Measurements from ENCODE around the gene POLR2L.

POLR2L gene

DNA sequence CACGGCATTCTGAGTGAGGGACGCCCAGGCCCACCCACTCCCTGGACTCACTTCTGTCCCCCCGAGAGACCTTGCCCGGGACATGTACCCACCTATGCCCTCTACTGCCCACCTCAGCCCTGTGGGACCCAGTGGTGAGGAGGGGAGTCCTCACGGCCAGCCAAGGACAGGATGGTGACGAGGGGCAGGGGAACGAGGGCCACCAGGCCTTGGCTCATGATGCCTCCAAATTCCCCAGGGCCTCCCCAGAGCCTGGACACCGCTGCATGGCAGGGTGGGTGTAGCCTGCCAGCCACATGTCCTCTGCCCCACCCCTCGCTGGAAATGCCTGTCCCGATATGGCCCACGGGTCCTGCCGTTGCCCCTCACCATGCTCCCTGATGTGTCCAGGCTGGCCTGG, 26.5 kb upstream of the POLR2L start:
- no peaks in the 10 kb centered on the region for H3K27me3 ChIP-seq (ENCODE audit: control insufficient read depth, insufficient read depth, low read length)
- H3K4me3 ChIP-seq (ENCODE audit: low read depth, low read length): no peak overlapping the region
- H3K27ac ChIP-seq (ENCODE audit: low read depth, low read length): no peak overlapping the region
- peaks cover 32% of the 10 kb centered on the region for H3K36me3 ChIP-seq (ENCODE audit: control insufficient read depth, insufficient read depth, low read length)
- H3K9ac ChIP-seq (ENCODE audit: low read length): no peak overlapping the region
- H3K4me1 ChIP-seq (ENCODE audit: control insufficient read depth, insufficient read depth, low read length): peaks cover 9% of the 10 kb centered on the region
- H3K9me3 ChIP-seq (ENCODE audit: control insufficient read depth, insufficient read depth, low read depth, low read length): no peaks in the 10 kb centered on the region

- Histone ChIP-seq H3K9ac (ENCODE audit: low read length) (no peak overlapping the region), H3K36me3 (ENCODE audit: control insufficient read depth, insufficient read depth, low read length) (peaks cover 29% of the 10 kb centered on the region), H3K27me3 (ENCODE audit: control insufficient read depth, insufficient read depth, low read length) (no peaks in the 10 kb centered on the region), H3K9me3 (ENCODE audit: control insufficient read depth, insufficient read depth, low read depth, low read length) (no peaks in the 10 kb centered on the region), H3K4me3 (ENCODE audit: low read depth, low read length) (no peak overlapping the region), H3K4me1 (ENCODE audit: control insufficient read depth, insufficient read depth, low read length) (peaks cover 13% of the 10 kb centered on the region), H3K27ac (ENCODE audit: low read depth, low read length) (no peak overlapping the region)
Observed at GRCh38 chr11:868394-868793, 26.1 kb upstream of the POLR2L start.

- no peaks in the 10 kb centered on the region for H3K27me3 ChIP-seq (ENCODE audit: control insufficient read depth, insufficient read depth, low read length)
- peaks cover 29% of the 10 kb centered on the region for H3K36me3 ChIP-seq (ENCODE audit: control insufficient read depth, insufficient read depth, low read length)
- no peak overlapping the region for H3K27ac ChIP-seq (ENCODE audit: low read depth, low read length)
- H3K9ac ChIP-seq (ENCODE audit: low read length): no peak overlapping the region
- H3K4me1 ChIP-seq (ENCODE audit: control insufficient read depth, insufficient read depth, low read length): peaks cover 18% of the 10 kb centered on the region
- no peaks in the 10 kb centered on the region for H3K9me3 ChIP-seq (ENCODE audit: control insufficient read depth, insufficient read depth, low read depth, low read length)
- H3K4me3 ChIP-seq (ENCODE audit: low read depth, low read length): no peak overlapping the region
Observed at GRCh38 chr11:867856-868358, 25.6 kb upstream of the POLR2L start.

DNA sequence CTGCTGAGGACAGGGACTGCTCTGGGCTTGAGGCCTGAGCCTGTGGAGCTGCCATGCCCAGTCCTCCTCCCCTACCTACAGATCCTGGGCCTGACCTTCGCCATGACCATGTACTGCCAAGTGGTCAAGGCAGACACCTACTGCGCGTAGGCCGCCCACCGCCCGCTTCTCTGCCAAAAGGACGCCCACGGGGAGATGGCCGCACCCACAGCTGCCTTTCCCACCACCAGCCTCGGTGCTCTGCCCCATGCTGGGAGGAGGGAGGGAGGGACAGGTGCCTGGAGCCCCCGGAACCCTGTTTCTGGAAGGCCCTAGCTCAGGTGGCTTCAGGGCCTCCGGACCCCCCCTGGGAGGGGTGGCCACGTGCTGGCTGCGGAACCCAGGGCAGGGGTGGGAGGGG, 24.2 kb upstream of the POLR2L start:
- no peak overlapping the region for H3K9ac ChIP-seq (ENCODE audit: low read length)
- H3K4me1 ChIP-seq (ENCODE audit: control insufficient read depth, insufficient read depth, low read length): peaks cover 31% of the 10 kb centered on the region
- no peak overlapping the region for H3K4me3 ChIP-seq (ENCODE audit: low read depth, low read length)
- peaks cover 25% of the 10 kb centered on the region for H3K36me3 ChIP-seq (ENCODE audit: control insufficient read depth, insufficient read depth, low read length)
- H3K9me3 ChIP-seq (ENCODE audit: control insufficient read depth, insufficient read depth, low read depth, low read length): no peaks in the 10 kb centered on the region
- no peak overlapping the region for H3K27ac ChIP-seq (ENCODE audit: low read depth, low read length)
- no peaks in the 10 kb centered on the region for H3K27me3 ChIP-seq (ENCODE audit: control insufficient read depth, insufficient read depth, low read length)

GRCh38 chr11:865462-866430, 23.4 kb upstream of the POLR2L start:
- peaks cover 21% of the 10 kb centered on the region for H3K36me3 ChIP-seq (ENCODE audit: control insufficient read depth, insufficient read depth, low read length)
- no peaks in the 10 kb centered on the region for H3K27me3 ChIP-seq (ENCODE audit: control insufficient read depth, insufficient read depth, low read length)
- no peak overlapping the region for H3K27ac ChIP-seq (ENCODE audit: low read depth, low read length)
- no peak overlapping the region for H3K9ac ChIP-seq (ENCODE audit: low read length)
- H3K4me3 ChIP-seq (ENCODE audit: low read depth, low read length): no peak overlapping the region
- no peaks in the 10 kb centered on the region for H3K9me3 ChIP-seq (ENCODE audit: control insufficient read depth, insufficient read depth, low read depth, low read length)
- H3K4me1 ChIP-seq (ENCODE audit: control insufficient read depth, insufficient read depth, low read length): peaks cover 31% of the 10 kb centered on the region

DNA sequence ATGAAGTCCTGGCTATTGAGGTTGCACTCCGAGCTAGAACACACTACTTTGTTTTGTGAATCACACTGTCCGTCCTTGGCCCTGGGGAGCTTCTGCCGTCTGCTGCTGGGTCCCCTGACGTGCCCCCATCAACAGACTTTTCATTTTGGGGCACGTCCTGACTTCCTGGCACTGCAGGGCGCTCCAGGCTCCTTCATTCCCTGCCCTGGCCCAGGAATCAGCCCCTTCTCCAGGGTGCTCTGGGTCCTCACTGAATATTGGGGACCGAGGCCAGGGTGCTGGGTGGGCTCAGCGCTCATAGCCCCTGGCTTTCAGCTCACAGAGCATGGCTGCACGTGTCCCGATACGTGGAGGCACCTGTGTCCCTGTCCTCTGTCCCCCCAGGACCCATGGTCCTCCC, 22.6 kb upstream of the POLR2L start:
- H3K27ac ChIP-seq (ENCODE audit: low read depth, low read length): no peak overlapping the region
- peaks cover 21% of the 10 kb centered on the region for H3K36me3 ChIP-seq (ENCODE audit: control insufficient read depth, insufficient read depth, low read length)
- no peak overlapping the region for H3K9ac ChIP-seq (ENCODE audit: low read length)

GRCh38 chr11:863910-864827, 21.8 kb upstream of the POLR2L start:
- Histone ChIP-seq H3K4me1 (ENCODE audit: control insufficient read depth, insufficient read depth, low read length) (peaks cover 33% of the 10 kb centered on the region), H3K4me3 (ENCODE audit: low read depth, low read length) (no peak overlapping the region; the same call in 1 of the 2 replicates), H3K27me3 (ENCODE audit: control insufficient read depth, insufficient read depth, low read length) (no peaks in the 10 kb centered on the region), H3K9me3 (ENCODE audit: control insufficient read depth, insufficient read depth, low read depth, low read length) (no peaks in the 10 kb centered on the region), H3K27ac (ENCODE audit: low read depth, low read length) (peak overlapping the region; percentile 60; the same call in 1 of the 2 replicates), H3K9ac (ENCODE audit: low read length) (peak overlapping the region; percentile 77), H3K36me3 (ENCODE audit: control insufficient read depth, insufficient read depth, low read length) (peaks cover 16% of the 10 kb centered on the region)

More for the DNA sequence above, 22.6 kb upstream of the POLR2L start:
- Histone ChIP-seq H3K27me3 (ENCODE audit: control insufficient read depth, insufficient read depth, low read length) (no peaks in the 10 kb centered on the region), H3K4me3 (ENCODE audit: low read depth, low read length) (no peak overlapping the region), H3K9me3 (ENCODE audit: control insufficient read depth, insufficient read depth, low read depth, low read length) (no peaks in the 10 kb centered on the region), H3K4me1 (ENCODE audit: control insufficient read depth, insufficient read depth, low read length) (peaks cover 35% of the 10 kb centered on the region)

- no peaks in the 10 kb centered on the region for H3K27me3 ChIP-seq (ENCODE audit: control insufficient read depth, insufficient read depth, low read length)
- H3K4me3 ChIP-seq (ENCODE audit: low read depth, low read length): peak overlapping the region; percentile 49
- peak overlapping the region; percentile 77 for H3K9ac ChIP-seq (ENCODE audit: low read length)
- H3K9me3 ChIP-seq (ENCODE audit: control insufficient read depth, insufficient read depth, low read depth, low read length): no peaks in the 10 kb centered on the region
- H3K4me1 ChIP-seq (ENCODE audit: control insufficient read depth, insufficient read depth, low read length): peaks cover 33% of the 10 kb centered on the region
- peaks cover 8% of the 10 kb centered on the region for H3K36me3 ChIP-seq (ENCODE audit: control insufficient read depth, insufficient read depth, low read length)
- peak overlapping the region; percentile 60 for H3K27ac ChIP-seq (ENCODE audit: low read depth, low read length)
Observed at GRCh38 chr11:863023-863909, 20.9 kb upstream of the POLR2L start.

DNA sequence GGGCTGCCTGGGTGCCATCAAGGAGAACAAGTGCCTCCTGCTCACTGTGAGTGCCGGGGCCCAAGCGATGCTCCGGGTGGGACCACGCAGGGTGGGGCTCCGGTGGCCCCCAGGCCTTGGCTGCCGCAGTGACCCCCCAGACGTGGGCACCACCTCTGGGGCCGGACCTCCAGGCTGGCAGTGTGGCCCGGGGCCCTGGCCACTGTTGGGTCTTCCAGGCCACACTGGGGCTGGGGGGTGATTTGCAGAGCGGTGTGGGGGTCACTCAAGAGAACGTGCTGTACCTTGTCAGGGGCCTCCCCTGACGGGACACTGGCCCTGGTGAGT, 20.3 kb upstream of the POLR2L start:
- Histone ChIP-seq H3K9me3 (ENCODE audit: control insufficient read depth, insufficient read depth, low read depth, low read length) (no peaks in the 10 kb centered on the region), H3K4me1 (ENCODE audit: control insufficient read depth, insufficient read depth, low read length) (peaks cover 33% of the 10 kb centered on the region), H3K9ac (ENCODE audit: low read length) (peak overlapping the region; percentile 18), H3K27ac (ENCODE audit: low read depth, low read length) (peak overlapping the region; percentile 60; the same call in 1 of the 2 replicates), H3K27me3 (ENCODE audit: control insufficient read depth, insufficient read depth, low read length) (no peaks in the 10 kb centered on the region), H3K4me3 (ENCODE audit: low read depth, low read length) (peak overlapping the region; percentile 49), H3K36me3 (ENCODE audit: control insufficient read depth, insufficient read depth, low read length) (peaks cover 7% of the 10 kb centered on the region)

GRCh38 chr11:862081-862661, 19.8 kb upstream of the POLR2L start:
- 0 out of 2 replicates have a peak overlapping the region, but pooled peaks have one; percentile 60 for H3K27ac ChIP-seq (ENCODE audit: low read depth, low read length)
- H3K4me1 ChIP-seq (ENCODE audit: control insufficient read depth, insufficient read depth, low read length): peaks cover 33% of the 10 kb centered on the region
- peaks cover 7% of the 10 kb centered on the region for H3K36me3 ChIP-seq (ENCODE audit: control insufficient read depth, insufficient read depth, low read length)
- H3K4me3 ChIP-seq (ENCODE audit: low read depth, low read length): peak overlapping the region; percentile 49
- no peaks in the 10 kb centered on the region for H3K9me3 ChIP-seq (ENCODE audit: control insufficient read depth, insufficient read depth, low read depth, low read length)
- peak overlapping the region; percentile 41 for H3K9ac ChIP-seq (ENCODE audit: low read length)
- H3K27me3 ChIP-seq (ENCODE audit: control insufficient read depth, insufficient read depth, low read length): no peaks in the 10 kb centered on the region
